ENCODE results near the gene CDKN2D. TPM values are rescaled to one million over a fixed set of nuclear protein-coding genes. Genes with fewer than 3 reads are reported as not detected.

Gene CDKN2D
- total RNA-seq, 4 donors from 2014 or later, result 2.9 to 21.4 (median 7.5) TPM

GRCh38 chr19:10557603-10558197 is 11.1 kb downstream of the CDKN2D start:
- ATAC-seq (ENCODE audit: low FRiP score) (no peak), DNase-seq (ENCODE audit: low spot score) (no peak)
- TF ChIP-seq CTCF (IDR thresholded peaks at IDR 0.05), result no peak

GRCh38 chr19:10555610-10555973 is 13.2 kb downstream of the CDKN2D start:
- DNase-seq (ENCODE audit: low spot score), result no peak
- ATAC-seq (ENCODE audit: low FRiP score), result no peak
- no peak for TF ChIP-seq CTCF (IDR thresholded peaks at IDR 0.05)

- no peak for DNase-seq (ENCODE audit: low spot score)
- no peak for TF ChIP-seq CTCF (IDR thresholded peaks at IDR 0.05)
- no peak for ATAC-seq (ENCODE audit: low FRiP score)
Measured at GRCh38 chr19:10554760-10555609, 13.8 kb downstream of the CDKN2D start.

GRCh38 chr19:10553943-10554381 is 14.8 kb downstream of the CDKN2D start:
- no peak for DNase-seq (ENCODE audit: low spot score)
- no peak for ATAC-seq (ENCODE audit: low FRiP score)
- no peak for TF ChIP-seq CTCF (IDR thresholded peaks at IDR 0.05)

- ATAC-seq (ENCODE audit: low FRiP score) (no peak), DNase-seq (ENCODE audit: low spot score) (no peak)
- no peak for TF ChIP-seq CTCF (IDR thresholded peaks at IDR 0.05)
Measured at GRCh38 chr19:10553087-10553667, 15.6 kb downstream of the CDKN2D start.

GRCh38 chr19:10552510-10553053 is 16.2 kb downstream of the CDKN2D start:
- DNase-seq (ENCODE audit: low spot score), result no peak
- ATAC-seq (ENCODE audit: low FRiP score), result no peak
- TF ChIP-seq CTCF (IDR thresholded peaks at IDR 0.05), result no peak

Data from omental fat pad (tissue), 4 donors.